ENCODE data around the gene CTDP1.

The CTDP1 gene

GRCh38 chr18:79782566-79783308, 103.1 kb downstream of the CTDP1 start:
- DNase-seq (ENCODE audit: low read depth): no peak

DNA sequence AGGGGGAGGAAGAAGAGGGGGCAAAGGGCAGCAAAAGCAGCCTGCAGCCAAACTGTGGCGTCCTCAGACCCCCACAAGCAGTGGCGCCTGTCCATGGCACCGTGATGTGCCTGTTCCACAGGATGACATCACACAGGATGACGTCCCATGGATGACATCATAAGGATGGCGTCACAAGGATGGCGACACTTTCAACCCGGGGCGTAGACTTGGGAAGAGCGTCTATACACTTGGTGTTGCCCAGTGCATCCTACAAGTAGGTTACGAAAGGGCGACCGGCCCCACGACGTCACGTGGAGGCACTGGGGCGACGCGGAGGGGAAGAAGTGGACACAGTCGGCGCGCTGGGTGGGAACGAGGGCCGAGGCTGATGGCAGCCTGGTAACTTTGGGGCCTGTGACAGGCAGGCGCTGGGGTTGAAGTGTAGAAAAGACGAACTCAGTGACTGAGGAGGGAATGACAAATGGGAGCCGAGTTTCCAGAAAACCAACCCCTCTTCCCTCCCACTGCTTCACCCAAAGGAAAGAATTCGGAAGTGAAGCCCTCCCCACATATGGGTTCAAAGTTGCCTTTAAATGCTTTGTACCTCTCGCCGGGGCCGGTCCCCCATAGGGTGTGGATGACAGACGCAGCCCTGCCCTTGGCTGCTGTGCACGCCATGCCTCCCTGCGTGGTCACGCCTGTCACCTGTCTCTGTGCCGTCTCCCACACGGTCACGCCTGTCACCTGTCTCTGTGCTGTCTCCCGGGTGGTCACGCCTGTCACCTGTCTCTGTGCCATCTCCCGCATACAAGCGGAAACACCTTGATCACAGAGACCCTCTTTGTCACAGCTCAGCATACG, 104.7 kb downstream of the CTDP1 start:
- no peak for DNase-seq (ENCODE audit: low read depth)

DNA sequence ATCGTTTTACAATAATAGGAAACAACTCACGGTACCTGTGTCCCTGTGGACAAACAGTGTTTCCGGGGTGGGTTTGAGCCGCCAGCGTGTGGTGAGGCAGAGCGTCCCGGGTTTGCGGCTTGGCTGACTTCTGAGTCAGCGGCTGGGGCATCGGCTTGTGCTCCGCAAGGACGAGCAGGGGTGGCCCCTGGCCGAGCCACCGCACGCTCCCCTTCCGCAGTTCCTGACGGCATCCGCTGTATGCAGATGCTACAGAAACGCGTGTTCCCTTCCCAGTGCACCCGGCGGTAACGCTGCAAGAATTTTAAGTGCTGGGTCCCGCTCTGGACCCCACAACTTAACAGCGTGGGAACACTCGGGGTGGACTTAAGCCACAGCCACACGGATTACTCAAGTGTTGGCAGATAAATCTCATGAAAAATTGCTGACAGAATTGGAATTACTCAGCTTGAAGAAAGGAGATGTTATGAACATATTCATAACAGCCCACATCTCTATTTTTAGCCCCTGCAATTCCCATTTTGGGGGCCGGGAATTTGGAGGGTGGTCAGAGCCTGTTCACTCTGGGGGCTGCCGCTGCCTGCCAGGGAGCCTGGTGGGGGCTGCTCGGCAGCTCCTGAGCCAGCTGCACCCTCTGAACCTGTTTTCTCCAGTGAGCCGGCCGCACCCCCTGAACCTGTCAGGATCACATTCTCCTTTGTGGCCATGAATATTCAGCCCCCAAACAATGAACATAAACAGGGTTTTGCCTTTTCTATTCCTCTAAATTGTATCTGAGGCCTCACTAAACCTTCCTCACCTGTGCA, 105.6 kb downstream of the CTDP1 start:
- no peak for DNase-seq (ENCODE audit: low read depth)

GRCh38 chr18:79785831-79786230, 106.2 kb downstream of the CTDP1 start:
- DNase-seq (ENCODE audit: low read depth): no peak

DNA sequence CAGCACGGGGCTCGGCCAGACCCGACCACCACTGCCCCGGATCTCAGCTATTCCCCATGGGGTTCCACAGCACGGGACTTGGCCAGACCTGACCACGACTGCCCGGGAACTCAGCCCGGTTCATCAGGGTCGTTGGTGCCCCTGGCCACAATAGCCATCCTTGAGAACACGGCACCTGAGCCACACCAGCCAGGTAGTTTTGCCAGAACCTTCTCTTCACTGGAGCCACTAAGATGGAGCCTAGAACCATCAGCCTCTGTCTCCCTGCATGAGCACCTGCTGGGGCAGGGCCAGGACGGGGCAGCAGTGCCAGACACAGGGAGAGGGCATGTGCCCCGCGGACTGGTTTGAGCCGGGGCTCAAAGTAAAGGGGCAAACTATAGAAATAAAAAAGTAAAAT, 106.7 kb downstream of the CTDP1 start:
- DNase-seq (ENCODE audit: low read depth): no peak

DNA sequence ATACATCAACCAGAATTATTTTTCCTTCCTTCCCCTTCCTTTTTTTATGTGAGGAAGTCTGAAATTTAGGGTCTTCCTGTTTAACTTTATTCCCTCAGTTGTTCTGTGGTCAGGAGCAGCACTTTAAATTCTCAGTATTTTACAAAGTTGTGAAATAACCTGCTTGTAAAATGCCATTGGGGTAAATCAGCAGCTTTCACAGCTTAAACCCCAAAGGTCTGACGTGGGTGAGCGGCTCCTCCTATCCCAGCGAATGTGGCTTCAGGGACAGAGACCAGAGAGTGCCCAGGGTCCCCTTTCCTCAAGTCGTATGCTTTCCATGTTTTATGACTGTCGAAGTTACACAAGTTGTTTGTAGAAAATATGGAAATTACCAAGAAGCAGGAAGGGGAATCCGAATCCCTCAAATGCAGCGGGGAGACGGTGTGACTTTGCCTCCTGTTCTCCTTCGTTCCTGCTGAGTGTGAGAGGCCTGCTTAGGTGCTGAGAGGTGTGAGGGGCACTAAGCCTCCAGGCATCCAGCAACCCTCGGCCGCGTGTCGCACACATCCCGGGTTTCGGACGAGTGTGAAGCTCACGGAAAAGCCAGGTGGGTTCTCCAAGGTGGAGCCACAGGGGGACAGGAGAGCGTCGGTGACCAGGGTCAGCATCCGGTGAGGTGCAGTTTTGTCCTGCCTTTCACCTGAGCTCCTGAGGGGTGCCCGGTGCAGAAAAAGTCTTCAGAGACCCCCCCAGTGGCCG, 107.4 kb downstream of the CTDP1 start:
- no peak for DNase-seq (ENCODE audit: low read depth)

DNA sequence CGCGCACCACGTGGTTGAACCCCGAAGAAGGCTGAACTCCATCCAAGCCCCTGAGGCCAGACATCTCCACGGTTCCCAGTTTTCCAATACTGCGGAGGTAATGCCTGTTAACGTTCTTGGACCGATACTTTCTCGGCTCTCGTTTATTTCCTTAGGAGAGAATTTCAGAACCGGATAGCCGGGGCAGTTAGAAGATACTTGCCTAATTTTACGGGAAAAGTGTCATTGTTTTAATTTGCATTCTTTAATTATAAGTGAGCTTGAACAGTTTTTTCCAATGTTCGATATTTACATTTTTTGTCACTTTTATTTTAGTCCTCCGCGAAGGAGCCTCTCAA, 107.9 kb downstream of the CTDP1 start:
- DNase-seq (ENCODE audit: low read depth): no peak

- no peak for DNase-seq (ENCODE audit: low read depth)
Observed at GRCh38 chr18:79787865-79788733, 108.5 kb downstream of the CTDP1 start.

DNA sequence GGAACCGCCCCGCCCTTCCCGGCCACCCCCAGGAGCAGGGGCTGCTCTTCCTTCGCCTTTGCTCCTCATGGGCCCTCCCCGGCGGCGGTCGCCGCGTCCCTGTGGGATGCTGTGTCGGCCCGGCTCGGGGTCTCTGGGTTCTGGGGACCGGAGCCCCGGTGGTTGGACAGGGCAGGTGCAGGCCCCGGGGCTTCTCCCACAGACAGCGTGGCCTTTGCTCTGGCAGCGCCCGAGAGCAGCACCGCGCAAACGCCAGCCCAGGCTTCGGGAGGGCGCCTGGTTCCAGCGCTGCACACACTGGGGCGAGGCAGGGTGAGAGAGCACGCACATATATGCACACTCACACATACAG, 109.1 kb downstream of the CTDP1 start:
- no peak for DNase-seq (ENCODE audit: low read depth)

DNA sequence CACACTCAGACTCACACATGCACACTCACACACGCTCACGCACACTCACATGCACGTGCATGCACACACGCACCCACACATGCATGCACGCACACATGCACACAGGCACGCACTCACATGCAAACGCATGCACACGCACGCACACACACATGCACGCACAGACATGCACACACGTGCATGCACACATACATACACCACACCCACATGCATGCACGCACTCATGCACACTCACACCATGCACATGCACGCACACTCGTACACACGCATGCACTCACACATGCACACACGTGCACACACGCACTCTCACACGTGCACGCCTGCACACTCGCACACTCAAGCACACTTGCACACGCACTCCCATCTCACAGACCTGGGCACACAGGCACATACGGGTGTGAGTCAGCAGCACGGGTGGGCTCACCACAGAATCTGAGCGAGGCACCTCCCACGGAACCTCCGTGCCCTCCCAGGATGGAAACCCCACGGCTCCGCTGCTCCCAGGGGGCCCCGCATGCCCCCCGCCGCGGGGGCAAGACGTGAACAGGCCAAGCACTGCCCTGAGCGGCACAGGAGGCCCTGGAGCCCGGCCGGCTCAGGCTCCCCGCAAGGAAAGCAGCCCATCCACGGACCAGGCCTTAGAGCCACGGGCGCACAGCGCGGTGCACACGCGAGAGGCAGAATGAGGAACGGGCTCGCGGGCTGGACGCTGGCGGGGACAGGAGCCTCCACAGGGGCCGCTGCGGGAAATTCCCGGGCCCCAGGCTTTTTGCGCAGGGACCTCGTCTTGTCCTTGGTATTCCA, 109.7 kb downstream of the CTDP1 start:
- DNase-seq (ENCODE audit: low read depth): no peak

DNA sequence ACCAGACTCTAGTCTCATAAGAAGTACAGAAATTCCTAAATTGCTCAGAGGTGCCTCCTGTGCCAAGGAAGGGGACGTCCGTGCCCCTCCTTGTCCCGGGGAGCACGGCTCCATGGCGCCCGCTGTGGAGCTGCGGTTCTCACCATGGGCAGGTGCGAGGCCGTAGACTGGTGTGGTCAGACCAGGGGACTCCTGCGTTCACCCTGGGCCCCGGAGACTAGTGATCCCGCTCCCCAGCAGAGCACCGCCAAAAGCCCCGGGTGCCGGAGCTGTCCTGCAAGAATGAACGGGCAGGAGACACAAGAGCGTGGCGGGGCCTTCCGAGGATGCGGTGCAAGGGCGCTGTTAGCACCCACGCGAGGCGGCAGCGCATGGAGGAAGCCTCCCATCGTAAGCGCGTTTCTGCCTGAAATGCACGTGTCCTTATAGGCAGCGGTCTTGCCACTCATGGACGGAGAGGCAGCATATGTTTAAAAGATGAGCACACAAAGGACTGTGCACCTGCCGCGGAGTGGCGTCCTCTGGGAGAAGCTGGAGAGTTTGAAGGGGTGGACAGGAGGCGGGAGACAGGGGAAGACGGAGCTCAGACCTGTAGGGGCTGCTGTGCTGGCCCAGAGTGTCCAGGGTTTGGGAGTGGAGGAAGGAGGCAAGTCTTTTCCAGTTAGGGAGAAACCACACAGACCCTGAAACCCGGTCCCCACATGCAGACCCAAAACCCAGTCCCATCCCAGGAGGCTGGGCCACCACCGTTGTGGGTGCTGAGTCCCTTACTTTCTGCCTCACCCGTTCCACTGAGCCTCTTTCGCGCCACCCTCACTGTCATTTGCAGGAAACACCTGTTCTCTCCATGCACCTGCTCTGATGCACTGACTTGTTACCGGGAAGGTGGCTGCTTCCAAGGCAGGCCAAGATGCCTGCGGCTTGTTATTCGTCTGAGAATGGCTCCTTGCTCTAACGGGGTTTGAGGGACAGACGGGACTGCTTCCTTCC, 110.6 kb downstream of the CTDP1 start:
- DNase-seq (ENCODE audit: low read depth): no peak

GRCh38 chr18:79790996-79791972, 111.7 kb downstream of the CTDP1 start:
- no peak for DNase-seq (ENCODE audit: low read depth)

DNA sequence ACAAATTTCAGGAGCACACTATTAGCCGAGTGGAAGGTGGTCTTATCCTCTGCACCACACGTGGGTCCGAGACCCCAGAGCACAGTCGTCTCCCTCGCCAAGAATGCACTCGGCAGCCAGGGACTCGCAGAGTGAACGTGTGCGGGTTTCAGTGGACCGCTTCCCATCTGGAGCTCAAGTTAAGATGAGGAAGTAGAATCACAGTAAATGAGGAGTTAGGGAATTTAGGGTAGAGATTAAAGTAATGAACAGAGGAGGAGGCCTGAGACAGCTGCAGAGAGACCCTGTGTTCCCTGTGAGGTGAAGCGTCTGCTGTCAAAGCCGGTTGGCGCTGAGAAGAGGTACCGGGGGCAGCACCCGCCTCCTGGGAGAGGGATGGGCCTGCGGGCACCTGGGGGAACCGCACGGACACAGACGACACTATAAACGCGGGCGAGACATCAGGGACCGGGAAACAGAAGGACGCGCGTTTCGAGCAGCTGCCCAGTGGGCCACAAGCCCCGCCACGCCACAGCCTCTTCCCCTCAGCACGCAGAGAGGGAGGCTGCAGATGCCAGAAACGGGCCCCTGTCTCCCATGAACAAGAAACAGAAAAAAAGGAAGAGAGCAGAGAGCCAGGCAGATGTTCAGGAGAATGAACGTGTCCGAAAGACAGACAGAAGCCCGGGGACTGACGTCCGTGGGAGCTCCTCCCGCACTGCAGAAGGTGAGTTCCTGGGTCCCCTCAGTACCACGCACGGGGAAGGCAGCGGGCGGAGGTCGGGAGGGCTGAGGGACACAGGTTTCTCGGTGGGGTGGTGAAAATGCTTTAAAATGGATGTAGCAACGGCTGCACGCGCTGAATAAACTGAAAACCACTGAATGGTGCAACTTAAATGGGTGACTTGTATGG, 112.7 kb downstream of the CTDP1 start:
- no peak for DNase-seq (ENCODE audit: low read depth)

DNA sequence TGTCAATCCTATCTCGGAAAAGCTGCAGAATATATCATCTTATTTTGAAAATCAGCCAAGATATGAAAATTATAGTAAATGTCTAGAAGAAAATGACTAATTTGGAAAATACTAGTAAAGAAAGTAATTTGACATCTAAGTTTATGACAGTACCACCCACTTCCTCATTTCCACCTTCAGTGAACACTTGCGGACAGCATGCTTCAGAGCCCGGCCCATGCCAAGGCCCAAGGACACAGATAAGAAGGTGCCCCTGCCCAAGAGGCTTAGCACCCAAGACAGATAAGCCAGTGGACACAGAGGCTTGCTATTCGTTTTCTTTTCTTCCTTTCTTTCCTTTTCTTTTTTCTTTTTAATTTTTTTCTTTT, 113.4 kb downstream of the CTDP1 start:
- no peak for DNase-seq (ENCODE audit: low read depth)

DNA sequence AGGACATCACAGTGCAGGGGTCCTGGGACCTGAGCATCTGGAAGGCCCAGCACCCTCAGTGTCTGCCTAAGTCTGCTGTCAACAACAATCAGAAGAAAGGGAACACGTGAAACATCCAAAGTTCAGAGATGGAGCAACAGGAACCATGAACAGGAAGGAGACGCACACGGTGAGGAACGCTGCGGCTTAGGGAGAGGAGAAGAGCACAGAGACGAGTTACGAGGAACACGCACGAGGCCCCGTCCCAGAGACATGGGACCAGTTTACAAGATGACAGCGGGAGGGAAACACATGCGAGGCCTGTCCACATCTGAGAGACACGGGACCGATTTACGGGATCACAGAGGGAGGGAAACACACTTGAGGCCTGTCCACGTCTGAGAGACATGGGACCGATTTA, 115.2 kb downstream of the CTDP1 start:
- DNase-seq (ENCODE audit: low read depth): no peak

GRCh38 chr18:79795446-79795845, 115.8 kb downstream of the CTDP1 start:
- no peak for DNase-seq (ENCODE audit: low read depth)

DNA sequence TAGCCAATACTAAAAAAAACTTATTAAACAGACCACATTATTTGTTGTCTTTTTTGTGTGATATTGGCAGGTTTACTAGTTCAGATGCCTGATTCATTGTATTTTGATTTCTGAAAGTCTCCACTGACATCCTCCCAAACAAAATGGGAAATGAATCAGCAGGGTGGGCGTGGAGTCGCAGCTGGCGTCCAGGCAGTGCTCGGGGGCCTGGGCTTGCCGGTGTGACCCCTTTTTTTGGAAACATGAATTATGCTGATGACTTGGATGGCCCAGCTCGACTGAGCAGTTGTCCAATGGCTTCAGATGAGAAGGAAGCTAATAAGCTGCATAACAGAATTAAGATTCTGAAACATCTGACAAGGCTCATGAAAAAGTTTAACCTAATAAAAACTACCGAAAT, 116.4 kb downstream of the CTDP1 start:
- no peak for DNase-seq (ENCODE audit: low read depth)

Data from stimulated activated CD4-positive, alpha-beta T cell treated with anti-CD3 and anti-CD28 coated beads, Interleukin-2, amount 100 ng/mL, for 4 hours (primary cell).